ENCODE data around the gene LAMA1.

Gene LAMA1

GRCh38 chr18:7004009-7004408 lies 113.6 kb downstream of the LAMA1 start:
- Histone ChIP-seq H3F3A (ENCODE audit: low read depth) (no peaks in the 10 kb centered on the region), H3K27me3 (ENCODE audit: insufficient read depth, low read length, poor library complexity, severe bottlenecking) (no peaks in the 10 kb centered on the region), H4K20me1 (ENCODE audit: insufficient read depth, low read length, poor library complexity, severe bottlenecking) (no peaks in the 10 kb centered on the region), H3K9me2 (replicated peaks; ENCODE audit: low read depth, low read length) (no peaks in the 10 kb centered on the region), H3K4me3 (ENCODE audit: low read length, poor library complexity, severe bottlenecking) (no peak overlapping the region), H2AFZ (ENCODE audit: low read length) (no peak overlapping the region), H3K36me3 (ENCODE audit: insufficient read depth, low read length) (no peaks in the 10 kb centered on the region), H3K79me2 (ENCODE audit: insufficient read depth, low read length) (no peaks in the 10 kb centered on the region), H3K9ac (ENCODE audit: low read depth, low read length, poor library complexity, severe bottlenecking) (no peak overlapping the region), H3K9me3 (ENCODE audit: insufficient read depth, low read depth, low read length) (no peaks in the 10 kb centered on the region; the same call in 1 of the 2 replicates), H3K4me2 (ENCODE audit: low read depth, low read length, poor library complexity, severe bottlenecking) (no peak overlapping the region), H3K4me1 (ENCODE audit: insufficient read depth, low read length, poor library complexity, severe bottlenecking) (no peaks in the 10 kb centered on the region)
- no peak for TF ChIP-seq EZH2phosphoT487 (IDR thresholded peaks at IDR 0.05; ENCODE audit: borderline replicate concordance)
- no peak for TF ChIP-seq CTCF (conservative IDR thresholded peaks at IDR 0.05; ENCODE audit: low read length)

- Histone ChIP-seq H4K20me1 (ENCODE audit: insufficient read depth, low read length, poor library complexity, severe bottlenecking) (no peaks in the 10 kb centered on the region), H3K4me1 (ENCODE audit: insufficient read depth, low read length, poor library complexity, severe bottlenecking) (no peaks in the 10 kb centered on the region), H3K27me3 (ENCODE audit: insufficient read depth, low read length, poor library complexity, severe bottlenecking) (no peaks in the 10 kb centered on the region), H3K9ac (ENCODE audit: low read depth, low read length, poor library complexity, severe bottlenecking) (no peak overlapping the region), H2AFZ (ENCODE audit: low read length) (no peak overlapping the region), H3K79me2 (ENCODE audit: insufficient read depth, low read length) (no peaks in the 10 kb centered on the region), H3K9me2 (replicated peaks; ENCODE audit: low read depth, low read length) (no peaks in the 10 kb centered on the region), H3K9me3 (ENCODE audit: insufficient read depth, low read depth, low read length) (no peaks in the 10 kb centered on the region; the same call in 1 of the 2 replicates), H3F3A (ENCODE audit: low read depth) (no peaks in the 10 kb centered on the region), H3K4me3 (ENCODE audit: low read length, poor library complexity, severe bottlenecking) (no peak overlapping the region), H3K4me2 (ENCODE audit: low read depth, low read length, poor library complexity, severe bottlenecking) (no peak overlapping the region), H3K36me3 (ENCODE audit: insufficient read depth, low read length) (no peaks in the 10 kb centered on the region)
- no peak for TF ChIP-seq EZH2phosphoT487 (IDR thresholded peaks at IDR 0.05; ENCODE audit: borderline replicate concordance)
- TF ChIP-seq CTCF (conservative IDR thresholded peaks at IDR 0.05; ENCODE audit: low read length): no peak
Observed at GRCh38 chr18:7002107-7002506, 115.5 kb downstream of the LAMA1 start.

- no peak overlapping the region for H3K4me3 ChIP-seq (ENCODE audit: low read length, poor library complexity, severe bottlenecking)
- no peaks in the 10 kb centered on the region; the same call in 1 of the 2 replicates for H3K9me3 ChIP-seq (ENCODE audit: insufficient read depth, low read depth, low read length)
- H2AFZ ChIP-seq (ENCODE audit: low read length): no peak overlapping the region
- no peak overlapping the region for H3K9ac ChIP-seq (ENCODE audit: low read depth, low read length, poor library complexity, severe bottlenecking)
- H3K27me3 ChIP-seq (ENCODE audit: insufficient read depth, low read length, poor library complexity, severe bottlenecking): no peaks in the 10 kb centered on the region
- no peaks in the 10 kb centered on the region for H3K4me1 ChIP-seq (ENCODE audit: insufficient read depth, low read length, poor library complexity, severe bottlenecking)
- H3F3A ChIP-seq (ENCODE audit: low read depth): no peaks in the 10 kb centered on the region
- TF ChIP-seq EZH2phosphoT487 (IDR thresholded peaks at IDR 0.05; ENCODE audit: borderline replicate concordance) (no peak), CTCF (conservative IDR thresholded peaks at IDR 0.05; ENCODE audit: low read length) (peak; percentile 43)
- H3K9me2 ChIP-seq (replicated peaks; ENCODE audit: low read depth, low read length): no peaks in the 10 kb centered on the region
- no peaks in the 10 kb centered on the region for H4K20me1 ChIP-seq (ENCODE audit: insufficient read depth, low read length, poor library complexity, severe bottlenecking)
- no peaks in the 10 kb centered on the region for H3K79me2 ChIP-seq (ENCODE audit: insufficient read depth, low read length)
- H3K36me3 ChIP-seq (ENCODE audit: insufficient read depth, low read length): no peaks in the 10 kb centered on the region
- no peak overlapping the region for H3K4me2 ChIP-seq (ENCODE audit: low read depth, low read length, poor library complexity, severe bottlenecking)
Observed at GRCh38 chr18:7000484-7001096, 117.0 kb downstream of the LAMA1 start.

Measured in Loucy (cell line).